ENCODE results near the gene DMRT1. TPM values are rescaled to one million over a fixed set of nuclear protein-coding genes. Genes with fewer than 3 reads are reported as not detected.

The DMRT1 gene
- total and polyA plus RNA-seq, 2 donors from 2014 or later, result not detected

GRCh38 chr9:922171-922570 lies 80.7 kb downstream of the DMRT1 start:
- intact Hi-C loops (cut with DNase I), result no loop called here
- DNase-seq (no peak), FAIRE-seq (no peak)
- no peak for TF ChIP-seq CTCF (IDR thresholded peaks at IDR 0.05; ENCODE audit: borderline replicate concordance, extremely low read depth, insufficient read depth)
- Histone ChIP-seq H3K9me3 (ENCODE audit: control insufficient read depth in 2 of 3, insufficient read depth in 1 of 3, low read length in 3 of 3) (no peaks in the 10 kb centered on the region), H3K4me3 (ENCODE audit: low read length in 3 of 3) (no peak overlapping the region), H3K9ac (ENCODE audit: low read length in 3 of 3) (no peak overlapping the region), H3K4me1 (ENCODE audit: control insufficient read depth in 2 of 3, insufficient read depth in 2 of 3, low read depth in 1 of 3, low read length in 3 of 3) (no peaks in the 10 kb centered on the region), H3K36me3 (ENCODE audit: control insufficient read depth in 2 of 3, insufficient read depth in 3 of 3, low read length in 3 of 3) (no peaks in the 10 kb centered on the region), H3K27ac (ENCODE audit: low read depth in 2 of 2, low read length in 2 of 2) (no peak overlapping the region), H3K27me3 (ENCODE audit: control insufficient read depth, insufficient read depth, low read length) (no peaks in the 10 kb centered on the region)

DNA sequence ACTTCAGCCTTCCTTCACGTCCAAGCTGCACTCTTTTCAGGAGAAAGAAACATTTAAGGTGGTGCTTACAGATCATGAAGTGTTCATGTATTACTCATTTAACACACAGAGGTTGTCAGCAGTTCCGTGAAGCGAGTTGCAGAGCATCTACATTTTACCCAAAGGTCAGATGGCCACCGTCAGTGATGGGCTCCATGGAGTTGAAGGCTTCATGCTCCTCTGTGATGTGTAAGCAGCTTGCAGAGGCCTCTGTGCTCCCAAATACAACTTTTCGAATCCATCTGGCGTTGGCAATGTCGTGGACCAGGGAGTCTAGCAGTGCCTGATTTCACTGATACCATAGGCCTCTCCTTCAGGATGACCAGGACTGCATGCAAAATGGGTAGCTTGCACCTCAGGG lies 81.2 kb downstream of the DMRT1 start:
- Histone ChIP-seq H3K9me3 (ENCODE audit: control insufficient read depth in 2 of 3, insufficient read depth in 1 of 3, low read length in 3 of 3) (no peaks in the 10 kb centered on the region), H3K9ac (ENCODE audit: low read length in 3 of 3) (no peak overlapping the region), H3K36me3 (ENCODE audit: control insufficient read depth in 2 of 3, insufficient read depth in 3 of 3, low read length in 3 of 3) (no peaks in the 10 kb centered on the region), H3K27ac (ENCODE audit: low read depth in 2 of 2, low read length in 2 of 2) (no peak overlapping the region), H3K4me1 (ENCODE audit: control insufficient read depth in 2 of 3, insufficient read depth in 2 of 3, low read depth in 1 of 3, low read length in 3 of 3) (no peaks in the 10 kb centered on the region), H3K4me3 (ENCODE audit: low read length in 3 of 3) (no peak overlapping the region), H3K27me3 (ENCODE audit: control insufficient read depth, insufficient read depth, low read length) (no peaks in the 10 kb centered on the region)
- intact Hi-C loops (cut with DNase I), result no loop called here
- no peak for DNase-seq
- no peak for TF ChIP-seq CTCF (IDR thresholded peaks at IDR 0.05; ENCODE audit: borderline replicate concordance, extremely low read depth, insufficient read depth)
- no peak for FAIRE-seq

DNA sequence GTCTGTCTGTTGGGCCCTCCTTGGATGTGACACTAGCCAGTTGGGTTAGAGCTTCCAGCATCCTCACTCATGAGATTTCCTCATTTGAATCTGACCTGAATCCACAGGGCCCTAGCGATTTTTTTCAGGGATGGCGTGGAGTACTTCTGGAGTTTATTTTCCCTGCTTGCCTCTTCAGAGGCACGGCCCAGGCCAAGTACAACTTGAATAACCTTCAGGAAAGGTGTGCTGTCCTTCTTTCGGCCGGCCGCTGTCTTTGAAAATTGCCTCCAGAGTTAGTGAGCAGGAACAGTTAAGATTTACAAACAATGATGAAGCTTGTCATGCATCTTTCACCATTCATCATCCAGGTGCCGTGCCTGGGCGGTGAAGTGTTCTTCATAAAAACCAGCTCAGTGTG lies 85.5 kb downstream of the DMRT1 start:
- Histone ChIP-seq H3K9me3 (ENCODE audit: control insufficient read depth in 2 of 3, insufficient read depth in 1 of 3, low read length in 3 of 3) (no peaks in the 10 kb centered on the region), H3K4me3 (ENCODE audit: low read length in 3 of 3) (no peak overlapping the region), H3K36me3 (ENCODE audit: control insufficient read depth in 2 of 3, insufficient read depth in 3 of 3, low read length in 3 of 3) (no peaks in the 10 kb centered on the region), H3K9ac (ENCODE audit: low read length in 3 of 3) (no peak overlapping the region), H3K27ac (ENCODE audit: low read depth in 2 of 2, low read length in 2 of 2) (no peak overlapping the region), H3K27me3 (ENCODE audit: control insufficient read depth, insufficient read depth, low read length) (no peaks in the 10 kb centered on the region), H3K4me1 (ENCODE audit: control insufficient read depth in 2 of 3, insufficient read depth in 2 of 3, low read depth in 1 of 3, low read length in 3 of 3) (no peaks in the 10 kb centered on the region)
- DNase-seq, result peak in 2 of 5 donors; percentile 15 to 18
- no peak for TF ChIP-seq CTCF (IDR thresholded peaks at IDR 0.05; ENCODE audit: borderline replicate concordance, extremely low read depth, insufficient read depth)
- no peak for FAIRE-seq
- intact Hi-C loops (cut with DNase I), result no loop called here

DNA sequence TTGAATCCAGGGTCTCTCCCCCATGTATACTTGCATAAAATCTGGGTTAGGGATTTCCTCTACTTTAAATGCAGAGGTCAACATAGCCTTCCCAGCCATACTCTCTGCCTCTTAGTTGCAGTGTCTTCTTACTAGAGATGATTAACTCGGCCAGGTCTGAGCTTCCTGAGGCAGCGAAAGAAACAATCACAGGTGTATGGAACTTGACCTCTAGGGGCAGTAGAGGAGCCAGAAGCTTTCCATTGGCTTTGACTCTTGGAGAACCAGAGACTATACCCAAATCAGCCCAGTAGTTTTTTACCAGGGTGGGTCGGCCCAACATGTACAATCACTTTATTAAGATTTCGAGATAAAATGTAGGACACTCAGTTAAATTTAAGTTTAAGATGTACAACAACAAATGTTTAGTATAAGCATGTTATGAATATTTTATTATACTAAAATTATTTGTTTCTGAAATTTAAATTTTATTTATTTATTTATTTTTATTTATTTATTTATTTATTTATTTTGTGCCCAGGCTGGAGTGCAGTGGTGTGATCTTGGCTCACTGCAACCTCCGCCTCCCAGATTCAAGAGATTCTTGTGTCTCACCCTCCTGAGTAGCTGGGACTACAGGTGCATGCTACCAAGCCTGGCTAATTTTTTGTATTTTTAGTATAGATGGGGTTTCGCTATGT lies 87.0 kb downstream of the DMRT1 start:
- DNase-seq (peak in 4 of 5 donors; percentile 52 to 84 (median 74)), FAIRE-seq (peak; percentile 19)
- no peaks in the 10 kb centered on the region for H3K36me3 ChIP-seq (ENCODE audit: control insufficient read depth in 2 of 3, insufficient read depth in 3 of 3, low read length in 3 of 3)
- H3K27me3 ChIP-seq (ENCODE audit: control insufficient read depth, insufficient read depth, low read length), result no peaks in the 10 kb centered on the region
- H3K9ac ChIP-seq (ENCODE audit: low read length in 3 of 3), result no peak overlapping the region
- peak; percentile 23 for TF ChIP-seq CTCF (IDR thresholded peaks at IDR 0.05; ENCODE audit: borderline replicate concordance, extremely low read depth, insufficient read depth)
- no peak overlapping the region for H3K4me3 ChIP-seq (ENCODE audit: low read length in 3 of 3)
- no peaks in the 10 kb centered on the region for H3K4me1 ChIP-seq (ENCODE audit: control insufficient read depth in 2 of 3, insufficient read depth in 2 of 3, low read depth in 1 of 3, low read length in 3 of 3)
- no peak overlapping the region for H3K27ac ChIP-seq (ENCODE audit: low read depth in 2 of 2, low read length in 2 of 2)
- no peaks in the 10 kb centered on the region for H3K9me3 ChIP-seq (ENCODE audit: control insufficient read depth in 2 of 3, insufficient read depth in 1 of 3, low read length in 3 of 3)
- intact Hi-C loops (cut with DNase I), result no loop called here
